Activated CD8-positive, alpha-beta memory T cell treated with anti-CD3 and anti-CD28 coated beads, Interleukin-2, amount 50 U/mL, for 24 hours (primary cell): ENCODE results near the gene HPN.
"Not testable (repeated sequence)": the region's sequence is repeated elsewhere in the genome, so short reads cannot be mapped to it uniquely, and the experiment has no call there.

Experiments used
- DNase-seq: peaks from one replicate; pipeline ENCODE4 v3.0.0-alpha.2; 2020; ENCODE audit errors: extremely low read depth

Gene HPN

DNA sequence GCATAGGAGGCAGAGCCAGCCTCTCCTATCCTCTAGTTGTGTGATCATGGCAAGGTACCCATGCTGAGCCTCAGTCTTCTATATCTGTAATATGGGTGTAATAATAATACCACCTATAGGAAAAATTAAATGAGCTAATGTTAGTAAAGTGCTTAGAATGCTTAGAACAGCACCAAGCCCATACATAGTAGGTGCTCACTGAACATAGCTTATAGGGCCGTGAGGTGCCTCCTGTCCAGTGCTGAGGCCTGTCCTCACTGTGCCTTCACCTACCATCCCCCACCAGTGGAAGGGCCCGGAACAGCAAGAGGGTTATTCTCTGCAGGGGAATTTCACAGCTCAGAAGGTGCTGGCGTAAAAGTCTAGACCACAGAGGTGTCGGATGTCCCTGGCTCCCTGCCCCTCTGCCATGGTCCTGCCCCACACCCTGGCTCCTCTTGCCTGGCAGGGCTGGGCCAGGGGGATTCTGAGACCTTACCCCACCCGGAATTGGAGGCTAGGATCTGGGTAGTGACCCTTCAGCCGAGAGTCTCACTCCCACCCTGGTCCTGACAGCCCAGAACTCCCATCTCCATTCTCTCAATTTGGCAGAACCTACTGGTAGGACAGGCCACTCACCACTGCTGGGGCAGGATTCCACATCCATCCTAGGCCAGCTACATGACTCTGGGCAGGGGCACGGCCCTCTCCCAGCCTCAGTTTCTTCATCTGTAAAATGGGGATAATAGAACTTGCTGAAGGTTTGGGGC is 13.5 kb upstream of the HPN start:
- DNase-seq, result no peak

DNA sequence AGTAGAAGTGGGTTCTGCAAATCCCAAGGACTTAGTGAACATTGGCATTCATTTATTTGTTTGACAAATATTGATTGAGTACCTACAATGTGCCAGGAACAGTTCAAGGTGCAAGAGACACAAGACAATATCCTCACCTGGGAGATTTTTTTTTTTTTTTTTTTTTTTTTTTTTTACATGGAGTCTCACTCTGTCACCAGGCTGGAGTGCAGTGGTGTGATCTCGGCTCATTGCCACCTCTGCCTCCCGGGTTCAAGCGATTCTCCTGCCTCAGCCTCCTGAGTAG is 13.0 kb upstream of the HPN start:
- DNase-seq, result not testable (repeated sequence)

DNA sequence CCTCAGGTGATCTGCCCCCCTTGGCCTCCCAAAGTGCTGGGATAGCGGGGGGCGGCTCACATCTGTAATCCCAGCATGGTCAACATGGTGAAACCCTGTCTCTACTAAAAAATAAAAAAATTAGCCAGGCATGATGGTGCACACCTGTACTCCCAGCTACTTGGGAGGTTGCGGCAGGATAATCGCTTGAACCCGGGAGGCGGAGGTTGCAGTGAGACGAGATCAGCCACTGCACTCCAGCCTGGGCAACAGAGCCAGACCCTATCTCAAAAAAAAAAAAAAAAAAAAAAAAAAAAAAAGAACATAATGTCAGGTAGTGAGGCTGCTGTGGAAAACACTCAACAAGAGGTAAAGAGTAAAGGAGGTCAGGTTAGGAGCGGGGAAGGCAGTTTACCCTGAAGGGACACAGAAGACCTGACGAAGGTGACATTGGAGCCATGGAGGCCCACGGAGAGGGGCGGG is 12.2 kb upstream of the HPN start:
- DNase-seq, result not testable (repeated sequence)

DNA sequence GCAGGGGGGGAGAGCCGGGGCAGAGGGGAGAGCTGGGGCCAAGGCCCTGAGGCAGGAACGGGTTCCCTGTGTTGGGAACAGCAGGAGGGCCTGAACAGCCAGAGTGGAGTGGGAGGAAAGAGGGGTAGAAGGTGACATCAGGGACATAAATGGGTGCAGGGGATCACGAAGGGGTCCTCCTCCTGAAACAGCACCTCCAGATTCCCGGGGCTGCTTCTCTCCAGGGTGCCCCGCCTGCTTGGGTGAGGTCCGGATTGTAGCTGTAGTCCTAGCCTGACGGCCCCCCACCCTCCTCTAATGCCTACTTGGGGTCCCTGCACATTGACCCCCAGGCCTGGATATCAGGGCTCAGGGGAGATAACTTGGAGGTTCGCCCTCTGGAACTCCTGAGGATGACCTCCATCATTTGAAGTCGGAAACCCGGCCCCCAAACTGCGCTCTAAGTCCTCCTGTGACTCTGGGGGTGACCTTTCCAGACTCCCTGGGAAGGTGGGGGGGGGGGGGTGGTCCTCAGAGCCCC is 11.7 kb upstream of the HPN start:
- DNase-seq, result no peak

DNA sequence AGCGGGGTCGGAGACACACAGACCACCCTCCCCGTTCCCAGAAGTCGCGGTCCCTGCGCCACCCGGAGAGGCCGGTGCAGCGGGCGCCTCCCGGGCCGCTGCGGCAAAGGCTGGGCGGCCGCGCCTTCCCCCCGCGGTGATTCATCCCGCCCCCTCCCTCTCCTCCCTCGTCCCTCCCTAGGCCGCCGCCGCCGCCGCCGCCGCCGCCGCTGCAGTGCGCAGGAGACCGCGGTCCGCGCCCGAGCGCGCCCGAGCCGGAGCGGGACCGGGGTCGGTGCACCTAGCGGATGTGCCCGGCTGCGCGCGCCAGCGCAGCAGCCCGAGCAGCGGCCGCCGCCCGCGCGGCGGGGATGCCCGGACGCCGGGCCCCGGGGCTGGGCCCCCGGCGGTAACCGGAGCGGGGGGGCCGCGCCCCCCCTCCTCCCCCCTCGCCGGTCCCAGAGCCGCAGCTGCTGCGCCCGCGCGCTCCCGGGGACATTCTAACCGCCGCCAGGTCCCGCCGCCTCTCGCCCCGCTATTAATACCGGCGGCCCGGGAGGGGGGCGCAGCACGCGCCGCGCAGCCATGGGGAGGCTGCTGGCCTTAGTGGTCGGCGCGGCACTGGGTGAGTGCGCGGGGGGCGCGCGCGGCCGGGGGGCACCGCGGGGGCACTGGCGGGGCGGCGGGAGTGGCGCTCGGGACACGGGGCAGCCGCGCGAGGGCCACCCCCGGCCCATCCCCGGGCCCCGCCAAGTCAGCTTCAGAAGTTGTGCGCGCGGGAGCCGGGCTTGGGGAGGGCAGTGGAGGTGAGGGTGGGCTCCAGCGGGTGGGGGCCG is 11.1 kb upstream of the HPN start, which contains the start of gene SCN1B:
Gene SCN1B, plus strand, starts transcription at position 214 of the 815 bp plus-strand sequence. Its CDS starts 351 bp downstream, at position 565.
- no peak for DNase-seq

DNA sequence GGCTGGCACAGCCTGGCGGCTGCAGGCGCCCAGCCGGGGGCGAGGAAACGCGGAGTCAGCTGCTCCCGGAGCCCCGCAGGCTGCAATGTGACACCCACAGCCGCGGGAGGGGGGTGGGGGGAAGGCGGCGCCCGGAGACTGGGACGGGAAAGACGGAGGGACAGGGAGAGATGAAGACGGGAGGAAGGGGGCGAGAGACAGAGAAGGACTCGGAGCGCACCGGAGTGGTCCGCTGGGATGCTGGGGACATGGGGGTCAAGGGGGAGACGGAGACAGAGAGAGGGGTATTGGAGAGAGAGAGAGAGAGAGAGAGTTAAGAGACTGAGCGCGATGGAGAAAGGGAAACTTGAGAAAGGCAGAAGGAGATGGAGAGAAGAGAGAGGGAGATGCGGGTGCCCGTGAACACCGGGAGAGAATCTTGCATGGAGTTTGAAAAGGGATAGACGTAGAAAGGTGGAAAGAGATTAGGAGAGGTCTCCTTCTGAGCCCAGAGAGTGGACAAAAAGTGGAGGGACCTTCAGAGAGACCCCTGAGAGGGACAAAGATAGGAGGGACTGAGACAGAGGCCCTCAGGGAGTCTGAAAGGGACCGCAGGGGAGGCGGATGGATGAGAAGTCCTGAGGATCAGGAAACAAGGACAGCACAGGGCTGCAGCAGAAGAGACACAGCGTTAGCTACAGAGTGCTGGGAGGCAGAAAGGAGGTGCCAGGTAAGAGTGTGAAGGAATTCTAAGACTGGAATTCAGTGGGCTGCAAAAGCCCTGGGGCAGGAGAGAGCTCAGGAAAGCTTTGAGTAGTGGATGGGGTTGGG is 10.2 kb upstream of the HPN start:
- DNase-seq, result no peak

DNA sequence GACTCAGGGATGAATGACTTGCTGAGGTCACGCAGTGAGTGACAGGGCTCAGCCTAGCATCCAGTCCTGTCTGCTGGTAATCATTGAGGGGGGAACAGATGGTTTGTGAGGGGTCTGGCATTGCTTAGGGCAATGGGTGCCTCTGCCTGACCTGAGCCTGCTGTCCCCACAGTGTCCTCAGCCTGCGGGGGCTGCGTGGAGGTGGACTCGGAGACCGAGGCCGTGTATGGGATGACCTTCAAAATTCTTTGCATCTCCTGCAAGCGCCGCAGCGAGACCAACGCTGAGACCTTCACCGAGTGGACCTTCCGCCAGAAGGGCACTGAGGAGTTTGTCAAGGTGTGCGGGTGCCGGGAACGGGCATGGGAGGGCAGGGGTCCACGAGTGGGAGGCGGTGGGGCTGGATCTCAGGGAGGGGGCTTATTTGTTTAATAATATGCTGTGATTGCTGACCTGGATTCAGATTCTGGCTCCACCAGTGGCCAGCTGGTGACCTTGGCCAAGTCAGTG is 9.1 kb upstream of the HPN start:
- DNase-seq, result no peak

DNA sequence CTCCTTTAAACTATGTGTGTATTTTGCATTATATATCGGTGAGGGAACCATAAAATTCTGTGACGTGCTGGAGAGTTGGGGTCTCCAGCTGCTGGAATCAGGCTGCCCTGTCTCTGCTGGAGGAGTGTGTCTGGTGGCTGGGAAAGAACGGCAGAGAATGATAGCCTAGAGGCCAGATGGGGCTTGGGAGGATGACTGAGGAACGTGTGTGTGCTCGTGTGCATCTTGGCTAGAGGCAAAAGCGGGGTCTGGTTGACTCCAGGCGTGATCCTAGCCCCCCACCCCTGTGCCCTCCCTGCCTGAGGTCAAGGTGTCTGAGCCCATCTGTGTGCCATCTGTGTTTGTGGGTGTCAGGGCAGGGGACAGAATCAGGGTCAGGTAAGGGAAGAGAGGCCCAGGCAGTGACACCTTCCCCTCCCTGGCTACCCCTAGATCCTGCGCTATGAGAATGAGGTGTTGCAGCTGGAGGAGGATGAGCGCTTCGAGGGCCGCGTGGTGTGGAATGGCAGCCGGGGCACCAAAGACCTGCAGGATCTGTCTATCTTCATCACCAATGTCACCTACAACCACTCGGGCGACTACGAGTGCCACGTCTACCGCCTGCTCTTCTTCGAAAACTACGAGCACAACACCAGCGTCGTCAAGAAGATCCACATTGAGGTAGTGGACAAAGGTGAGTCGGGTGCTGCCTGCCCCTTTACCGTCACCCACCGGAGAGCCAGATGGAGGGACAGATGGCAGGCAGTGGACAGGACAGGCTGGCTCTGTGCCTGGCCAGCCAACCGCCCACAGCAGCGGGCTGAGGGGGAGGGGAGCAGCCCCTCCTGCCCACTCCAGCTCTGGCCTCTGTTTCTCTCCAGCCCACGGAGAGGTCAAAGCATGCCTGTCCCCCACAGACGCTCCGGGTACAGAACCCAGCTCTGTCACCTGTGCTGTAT is 8.2 kb upstream of the HPN start:
- DNase-seq, result no peak

DNA sequence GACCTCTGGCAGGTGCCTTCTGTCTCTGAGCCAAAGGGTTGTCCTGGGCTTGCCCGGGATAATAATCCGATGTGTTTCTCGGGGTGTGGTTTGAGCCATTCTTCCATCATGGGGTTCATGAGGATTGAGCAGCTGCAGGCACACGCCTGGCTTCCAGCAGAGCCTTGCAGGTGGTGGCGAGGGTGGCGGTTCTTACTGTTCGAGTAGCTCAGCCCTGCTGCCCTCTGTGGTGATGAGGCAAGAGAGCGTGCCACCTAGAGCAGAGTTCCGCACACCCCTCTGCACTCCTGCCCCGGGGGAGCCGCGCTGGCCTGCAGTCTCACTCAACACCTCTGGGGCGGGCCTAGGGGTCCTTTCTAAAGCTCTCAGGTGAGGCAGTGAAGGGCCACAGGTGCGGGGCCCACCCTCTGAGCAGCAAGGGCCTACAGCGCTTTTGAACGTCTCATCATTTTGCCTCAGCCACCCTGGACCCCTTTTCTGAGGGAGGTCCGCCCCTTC is 7.5 kb upstream of the HPN start:
- DNase-seq, result no peak

DNA sequence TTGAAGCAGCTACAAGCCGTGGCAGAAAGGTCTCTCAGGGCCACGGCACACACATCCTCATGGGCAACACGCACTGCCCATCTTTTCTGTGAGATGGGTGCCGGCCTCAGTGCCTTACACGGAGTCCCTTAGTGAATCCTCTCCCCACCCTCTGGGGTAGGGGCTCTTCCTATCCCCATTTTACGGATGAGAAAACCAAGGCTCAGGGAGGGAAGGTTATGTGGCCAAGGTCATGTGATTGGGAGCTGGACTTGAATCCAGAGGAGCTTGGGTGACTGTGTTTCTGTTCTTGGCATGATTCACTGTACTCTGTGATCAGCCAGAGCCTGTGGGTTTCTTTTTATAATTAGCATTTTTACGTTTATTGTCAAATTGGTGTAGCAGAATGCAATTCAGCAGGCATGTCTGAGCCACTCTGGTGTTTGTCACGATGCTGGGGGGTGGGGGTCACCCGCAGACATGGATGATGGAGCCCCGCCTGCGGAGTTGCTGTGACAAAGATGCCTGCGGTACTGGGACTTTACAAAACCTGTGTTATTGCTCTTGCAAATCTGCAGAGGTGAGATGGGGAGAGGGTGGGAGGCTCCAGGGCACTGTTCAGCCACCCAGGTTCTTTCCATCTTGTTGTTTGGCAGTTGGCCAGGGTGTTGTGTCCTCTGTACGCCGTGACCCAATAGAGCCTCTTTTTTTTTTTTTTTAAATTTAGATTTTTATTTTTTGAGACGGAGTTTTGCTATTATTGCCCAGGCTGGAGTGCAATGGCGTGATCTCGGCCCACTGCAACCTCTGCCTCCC is 6.7 kb upstream of the HPN start:
- DNase-seq, result no peak

DNA sequence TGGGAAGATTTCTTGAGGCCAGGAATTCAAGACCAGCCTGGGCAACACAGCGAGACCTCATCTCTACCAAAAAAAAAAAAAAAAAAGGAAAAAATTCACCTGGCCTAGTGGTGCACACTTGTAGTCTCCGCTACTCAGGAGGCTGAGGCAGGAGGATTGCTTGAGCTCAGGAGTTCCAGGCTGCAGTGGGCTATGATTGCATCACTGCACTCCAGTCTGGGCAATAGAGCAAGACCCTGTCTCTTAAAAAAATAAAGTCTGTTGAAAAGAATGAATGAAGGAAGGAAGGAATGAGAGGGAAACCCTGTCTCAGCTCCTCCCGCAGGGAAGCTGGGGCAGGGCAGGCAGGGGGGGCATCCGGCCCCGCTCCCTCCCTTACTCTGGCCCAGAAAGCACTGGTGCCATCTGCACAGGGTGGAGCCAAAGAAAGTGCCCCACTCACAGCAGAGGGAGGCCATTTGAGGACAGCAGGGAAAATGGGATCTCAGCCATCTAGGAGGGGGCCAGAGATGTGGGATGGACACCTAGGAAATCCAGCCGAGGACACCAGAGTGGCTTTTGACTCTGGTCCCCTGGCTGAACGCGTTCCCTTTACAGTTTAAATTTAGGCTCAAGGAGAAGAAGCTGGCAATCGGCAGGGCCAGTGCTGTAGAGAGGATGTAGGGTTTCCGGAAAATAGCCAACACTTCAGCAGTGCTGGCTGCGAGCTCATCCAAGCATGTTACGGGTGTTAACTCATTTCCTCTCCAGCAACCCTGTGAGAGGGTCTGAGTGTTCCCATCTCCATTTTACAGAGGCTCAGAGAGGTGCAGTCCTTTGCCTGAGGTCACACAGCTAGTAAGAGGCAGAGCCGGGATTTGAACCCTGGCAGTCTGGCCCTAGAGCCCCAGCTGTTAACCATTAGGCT is 3.6 kb upstream of the HPN start:
- DNase-seq, result no peak

DNA sequence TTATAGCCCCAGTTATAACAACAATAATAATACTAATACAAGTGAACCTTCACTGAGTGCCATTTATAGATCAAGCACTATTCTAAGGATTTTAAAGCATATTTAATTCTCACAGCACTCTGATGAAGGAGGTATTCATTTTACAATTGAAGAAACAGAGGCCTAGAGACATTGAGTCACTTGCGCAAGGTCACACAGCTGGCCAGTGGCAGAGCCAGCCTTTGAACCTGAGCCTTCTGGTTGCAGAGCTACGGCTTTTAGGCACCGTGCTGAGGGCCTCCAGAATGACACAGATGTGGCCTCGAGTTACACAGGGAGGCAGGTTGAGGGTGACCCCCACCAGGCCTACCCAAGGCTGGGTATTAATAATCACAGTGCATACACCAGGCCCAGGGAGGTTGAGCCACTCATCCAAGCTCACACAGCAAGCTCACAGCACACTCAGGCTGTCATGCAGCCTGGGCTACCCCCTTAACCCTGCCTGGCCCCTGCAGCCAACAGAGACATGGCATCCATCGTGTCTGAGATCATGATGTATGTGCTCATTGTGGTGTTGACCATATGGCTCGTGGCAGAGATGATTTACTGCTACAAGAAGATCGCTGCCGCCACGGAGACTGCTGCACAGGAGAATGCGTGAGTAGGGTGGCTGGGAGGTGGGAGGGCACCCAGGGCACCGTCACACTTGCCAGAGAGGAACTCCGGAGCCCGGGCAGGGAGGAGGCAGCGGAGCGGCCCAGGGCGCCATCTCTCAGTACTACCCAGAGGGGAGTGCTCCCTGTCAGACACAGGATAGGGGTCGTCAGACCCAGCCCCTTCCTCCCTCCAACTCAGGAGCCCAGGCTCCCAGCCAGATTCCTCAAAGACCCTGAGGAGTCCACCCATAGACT is 2.7 kb upstream of the HPN start:
- no peak for DNase-seq

DNA sequence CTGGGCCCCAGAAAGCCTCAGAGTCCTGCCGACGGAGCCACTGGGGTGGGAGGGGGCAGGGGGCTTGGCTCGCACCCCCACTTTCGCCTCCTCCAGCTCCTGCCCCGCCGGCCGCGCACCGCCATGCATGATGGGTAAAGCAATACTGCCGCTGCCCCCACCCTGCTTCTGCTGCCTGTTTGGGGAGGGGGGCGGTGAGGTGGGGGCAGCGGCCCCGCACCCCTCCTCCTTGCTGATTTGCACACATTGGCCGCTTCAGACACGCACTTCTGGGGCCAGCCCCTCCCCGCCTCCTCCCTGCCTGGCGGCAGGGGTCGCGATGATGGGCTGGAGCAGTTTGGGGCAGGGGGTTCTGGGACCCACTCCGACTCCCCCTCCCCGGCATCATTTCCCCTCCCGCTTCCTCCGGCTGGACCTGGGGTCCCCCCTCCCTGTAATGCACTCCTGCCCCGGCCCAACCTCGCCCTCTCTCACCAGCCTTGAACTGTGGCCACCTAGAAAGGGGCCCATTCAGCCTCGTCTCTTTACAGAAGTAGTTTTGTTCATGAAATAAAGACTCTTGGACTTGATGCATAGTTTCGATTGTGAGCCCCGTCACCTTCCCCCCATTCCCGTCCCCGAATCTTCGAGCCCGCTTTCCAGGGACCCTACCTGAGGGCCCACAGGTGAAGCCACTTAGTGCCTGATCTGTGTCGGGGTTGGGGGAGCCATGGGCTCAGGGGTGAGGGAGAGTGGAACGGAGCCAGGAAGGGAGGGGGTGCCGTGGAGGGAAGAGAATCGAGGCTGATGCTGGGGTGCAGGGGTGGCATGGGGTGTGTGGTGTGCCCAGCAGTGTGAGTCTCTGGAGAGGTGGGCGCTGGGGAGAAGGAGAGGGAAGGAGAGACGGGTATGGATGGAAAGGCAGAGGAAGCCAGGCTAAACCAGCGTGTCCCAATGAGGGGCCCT is 1.4 kb upstream of the HPN start:
- no peak for DNase-seq

DNA sequence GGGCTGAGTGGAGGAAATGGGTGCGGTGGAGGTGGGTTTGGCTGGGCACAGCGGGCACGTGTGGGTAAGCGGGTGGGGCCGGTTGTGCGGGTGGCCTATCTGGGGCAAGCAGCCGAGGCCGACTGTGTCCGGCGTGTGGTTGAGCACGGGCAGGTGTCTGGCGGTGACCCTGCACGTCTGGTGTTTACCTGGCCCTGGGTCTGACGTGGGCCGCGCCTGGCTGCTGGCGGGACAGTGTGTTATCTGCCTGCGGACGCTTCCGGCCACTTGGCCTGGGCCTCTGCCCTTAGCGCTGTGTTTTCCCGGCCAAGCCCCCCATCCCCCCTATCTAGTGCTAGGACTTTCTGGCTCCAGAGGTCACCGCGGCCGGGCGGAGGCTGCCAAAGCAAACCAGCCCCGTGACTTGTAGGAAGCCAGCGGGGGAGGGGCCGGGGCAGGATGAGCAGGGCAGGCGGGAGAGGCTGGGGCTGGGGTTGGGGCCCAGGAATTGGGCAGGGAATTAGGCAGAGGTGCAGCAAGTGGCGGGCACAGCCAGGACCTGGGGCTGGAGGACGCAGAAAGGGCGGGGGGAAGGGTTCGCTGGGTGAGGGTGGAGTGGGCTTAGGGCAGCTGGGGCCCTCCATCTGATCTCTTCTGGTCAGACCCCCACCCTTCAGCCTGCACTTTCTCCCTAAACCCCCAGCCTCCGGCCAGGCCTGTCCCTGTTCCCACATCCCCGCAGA is 534 bp upstream of the HPN start:
- no peak for DNase-seq

DNA sequence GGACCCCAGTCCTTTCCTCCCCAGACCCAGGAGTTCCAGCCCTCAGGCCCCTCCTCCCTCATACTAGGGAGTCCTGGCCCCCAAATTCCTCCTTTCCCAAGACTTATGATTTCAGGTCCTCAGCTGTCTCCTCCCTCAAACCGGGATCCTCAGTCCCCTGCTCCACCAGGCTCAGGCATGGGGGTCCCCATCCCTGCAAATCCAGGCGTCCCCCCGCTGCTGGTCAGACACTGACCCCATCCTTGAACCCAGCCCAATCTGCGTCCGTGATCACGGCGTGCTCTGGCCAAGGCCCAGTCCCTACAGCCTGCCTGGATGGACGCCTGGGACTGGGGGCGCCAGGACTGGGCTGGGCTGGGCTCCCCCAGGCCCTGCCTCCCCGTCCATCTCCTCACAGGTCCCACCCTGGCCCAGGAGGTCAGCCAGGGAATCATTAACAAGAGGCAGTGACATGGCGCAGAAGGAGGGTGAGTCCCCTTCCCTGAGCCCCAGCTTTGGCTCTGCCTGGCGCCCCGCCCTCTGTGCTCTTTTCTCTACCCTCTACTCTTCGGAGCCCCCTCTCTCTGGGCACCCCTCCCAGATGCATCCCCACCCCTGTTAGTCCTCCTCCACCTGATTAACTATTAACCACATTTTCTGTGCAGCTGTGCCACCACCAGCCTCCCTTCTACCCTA is 672 bp downstream of the HPN start:
- no peak for DNase-seq
